NCI-H187 (cell line): Measurements from ENCODE around the gene USP2.

Source experiments
- DNase-seq, 2 experiments: peaks; one replicate each; lab custom pipeline; 2025; lab: John Stamatoyannopoulos, UW

The USP2 gene

DNA sequence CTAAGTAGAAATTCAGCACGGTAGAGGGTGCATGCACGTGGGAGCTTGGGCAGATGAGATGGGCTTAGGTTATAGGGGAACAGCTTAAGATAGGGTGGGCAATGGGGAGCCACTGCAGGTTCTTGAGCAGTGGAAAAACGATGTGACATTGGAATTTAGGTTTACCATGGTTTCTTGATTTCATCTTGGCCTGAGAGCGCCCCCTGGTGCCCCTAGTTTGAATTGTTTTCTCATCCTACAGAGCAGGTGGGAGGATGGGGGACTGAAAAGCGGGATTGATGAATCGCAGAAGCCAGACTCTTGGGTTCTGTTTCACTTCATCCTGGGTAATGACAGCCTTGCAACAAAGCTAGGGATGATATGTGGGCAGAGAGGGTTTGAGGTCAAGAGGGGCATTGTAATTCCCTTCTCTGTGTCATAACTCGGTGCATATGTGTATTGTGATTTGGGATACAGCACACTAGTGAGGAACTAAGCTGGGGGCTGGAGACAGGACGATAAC, 57.9 kb downstream of the USP2 start:
- DNase-seq = peak in 1 of 2 experiments; percentile 46

DNA sequence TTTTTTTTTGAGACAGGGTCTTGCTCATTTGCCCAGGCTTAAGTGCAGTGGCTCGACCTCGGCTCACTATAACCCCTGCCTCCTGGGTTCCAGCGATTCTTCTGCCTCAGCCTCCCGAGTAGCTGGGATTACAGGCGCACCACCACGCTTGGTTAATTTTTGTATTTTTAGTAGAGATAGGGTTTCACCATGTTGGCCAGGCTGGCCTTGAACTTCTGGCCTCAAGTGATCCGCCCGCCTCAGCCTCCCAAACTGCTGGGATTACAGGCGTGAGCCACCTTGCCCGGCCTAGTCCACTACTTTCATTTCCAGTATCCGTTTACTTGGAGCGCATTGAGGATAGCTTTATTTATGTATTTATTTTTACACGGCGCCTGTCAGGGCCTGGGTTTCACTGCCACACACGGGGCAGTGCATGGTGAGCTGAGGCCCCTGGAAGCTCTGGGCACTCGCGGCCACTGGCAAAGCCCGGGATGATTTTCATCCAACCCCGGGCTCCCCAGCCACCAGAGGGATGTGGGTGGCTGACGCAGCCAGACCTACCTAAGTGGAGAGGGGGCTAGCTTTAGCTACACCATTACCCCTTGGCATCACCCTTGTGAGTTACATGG, 58.5 kb downstream of the USP2 start:
- DNase-seq = no peak

DNA sequence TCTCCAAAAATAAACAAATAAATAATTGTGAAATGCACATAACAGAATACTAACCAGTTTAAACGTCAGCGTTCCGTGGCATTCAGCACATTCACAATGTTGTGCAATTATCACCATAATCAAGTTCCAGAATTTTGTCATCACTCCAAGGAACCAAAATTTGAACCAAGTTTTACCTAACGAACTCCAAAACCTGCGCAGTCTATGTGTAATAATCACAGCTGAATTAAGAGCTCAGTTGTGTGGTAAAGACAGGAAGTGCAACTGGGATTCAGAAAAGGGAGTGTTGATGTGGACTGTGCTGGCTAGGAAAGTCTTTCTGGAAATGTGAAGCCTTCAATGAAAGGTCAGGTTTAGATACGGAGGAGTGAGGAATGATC, 59.1 kb downstream of the USP2 start:
- DNase-seq = no peak

DNA sequence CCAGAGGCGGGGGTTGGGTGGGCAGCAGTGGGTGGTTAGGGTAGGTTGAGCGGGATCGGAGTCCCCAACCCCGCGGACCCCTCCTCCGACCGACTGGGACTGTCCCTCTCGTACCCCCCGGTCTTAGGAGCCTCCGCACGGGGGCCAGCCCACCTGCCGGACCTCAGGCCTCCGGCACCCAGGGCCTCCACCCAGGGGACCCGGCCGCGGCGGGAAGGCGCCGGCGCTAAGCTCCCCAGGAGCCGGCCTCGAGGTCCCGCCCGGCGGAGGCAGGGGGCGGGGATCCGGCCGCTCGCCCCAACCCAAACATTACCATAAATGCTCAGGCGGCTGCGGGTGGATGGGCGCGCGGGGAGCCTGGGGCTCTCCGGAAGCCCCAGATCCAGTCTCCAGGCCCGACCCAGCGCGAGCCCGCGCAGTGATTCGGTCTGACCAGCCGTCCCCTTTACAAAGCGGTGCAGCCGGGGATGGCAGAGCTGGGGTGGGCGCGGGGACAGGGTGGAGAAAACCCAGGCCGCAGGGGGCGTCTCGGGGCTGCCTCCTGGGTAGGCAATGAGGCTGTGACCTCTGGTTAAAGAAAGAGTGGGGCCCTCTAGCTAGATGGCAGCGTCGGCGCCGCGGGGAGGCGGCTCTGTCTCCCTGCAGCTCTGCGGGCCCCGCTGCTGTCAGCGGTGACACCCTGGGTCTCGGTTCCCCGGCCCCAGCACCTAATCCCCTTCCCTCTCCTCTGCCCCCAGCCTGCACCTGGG, 60.5 kb downstream of the USP2 start:
- DNase-seq = no peak

DNA sequence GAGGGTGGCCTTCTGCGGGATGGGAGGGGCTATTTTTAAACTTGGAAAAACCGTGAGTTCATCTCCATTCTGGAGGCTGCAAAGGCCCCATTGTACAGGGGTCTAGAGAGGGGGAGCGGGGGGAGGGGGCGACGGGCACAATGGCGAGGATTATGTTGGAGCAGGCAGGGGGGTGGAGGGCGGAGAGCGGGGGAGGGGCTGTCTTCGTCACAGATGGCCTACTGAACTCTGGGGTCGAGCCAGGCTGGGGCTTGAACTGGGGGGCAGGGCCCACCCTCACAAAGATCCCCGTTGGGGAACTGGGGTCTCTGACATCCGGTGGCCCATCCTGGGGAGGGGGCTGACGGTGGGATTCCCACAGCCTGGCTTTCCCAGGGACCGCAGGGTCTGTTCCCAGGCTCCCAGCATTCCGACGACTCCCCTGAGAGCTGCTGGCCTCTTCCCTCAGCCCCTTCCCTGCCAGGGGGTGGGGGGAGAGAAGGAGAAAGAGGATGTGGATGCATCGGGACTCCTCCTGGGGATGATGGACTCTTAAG, 61.2 kb downstream of the USP2 start:
- no peak for DNase-seq

DNA sequence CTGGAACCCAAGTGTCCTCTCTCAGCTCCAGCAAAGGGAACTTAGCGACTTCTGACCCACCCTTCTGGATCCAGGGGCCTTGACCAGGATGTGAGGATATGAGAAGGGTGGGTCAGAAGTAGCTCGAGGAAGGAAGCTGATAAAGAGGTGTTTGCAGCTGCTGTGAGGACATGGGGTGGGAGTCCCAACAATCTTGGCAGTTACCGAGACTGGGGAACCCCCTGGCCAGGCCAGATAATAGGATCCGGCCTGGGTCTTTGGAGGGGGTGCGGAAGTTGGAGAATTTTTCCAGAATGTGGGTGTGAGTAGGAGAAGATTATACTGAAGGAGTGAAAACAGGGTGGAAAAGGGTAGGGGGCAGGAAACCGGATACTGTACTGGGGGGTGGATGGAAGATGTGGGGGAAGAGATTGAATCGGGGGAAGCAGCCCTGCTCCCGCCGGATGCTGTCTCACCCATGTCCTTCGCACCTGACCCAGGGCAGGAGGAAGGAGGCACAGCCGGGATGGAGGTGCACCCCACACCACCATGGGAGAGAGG, 61.7 kb downstream of the USP2 start:
- no peak for DNase-seq

DNA sequence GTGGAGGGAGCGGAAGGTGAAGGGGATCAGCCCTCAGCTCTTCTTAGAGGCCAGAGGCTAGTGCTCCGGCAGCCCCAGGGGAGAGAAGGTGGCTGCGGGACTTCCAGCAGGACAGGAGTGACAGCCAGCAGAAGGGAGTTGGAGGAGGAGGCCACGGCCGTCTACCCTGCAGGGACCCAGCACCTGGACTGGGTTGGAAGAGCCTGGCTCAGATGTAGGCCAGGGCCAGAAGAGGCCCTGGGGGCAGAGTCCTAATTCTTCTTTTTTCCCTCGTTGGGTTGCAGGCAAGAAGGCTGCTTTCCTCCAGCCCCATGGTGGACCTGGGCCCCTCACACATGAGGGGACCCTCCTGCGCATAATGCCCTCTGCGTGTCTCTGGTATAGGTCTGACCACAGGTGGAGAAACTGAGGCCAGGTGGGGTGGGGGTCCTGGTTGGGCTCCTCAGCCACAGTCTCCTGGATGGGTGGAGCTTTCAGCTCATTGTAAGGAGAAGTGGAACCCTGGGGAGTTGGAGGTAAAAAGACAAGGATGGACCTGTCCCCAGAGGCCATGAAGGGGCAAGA, 62.3 kb downstream of the USP2 start:
- DNase-seq = no peak

DNA sequence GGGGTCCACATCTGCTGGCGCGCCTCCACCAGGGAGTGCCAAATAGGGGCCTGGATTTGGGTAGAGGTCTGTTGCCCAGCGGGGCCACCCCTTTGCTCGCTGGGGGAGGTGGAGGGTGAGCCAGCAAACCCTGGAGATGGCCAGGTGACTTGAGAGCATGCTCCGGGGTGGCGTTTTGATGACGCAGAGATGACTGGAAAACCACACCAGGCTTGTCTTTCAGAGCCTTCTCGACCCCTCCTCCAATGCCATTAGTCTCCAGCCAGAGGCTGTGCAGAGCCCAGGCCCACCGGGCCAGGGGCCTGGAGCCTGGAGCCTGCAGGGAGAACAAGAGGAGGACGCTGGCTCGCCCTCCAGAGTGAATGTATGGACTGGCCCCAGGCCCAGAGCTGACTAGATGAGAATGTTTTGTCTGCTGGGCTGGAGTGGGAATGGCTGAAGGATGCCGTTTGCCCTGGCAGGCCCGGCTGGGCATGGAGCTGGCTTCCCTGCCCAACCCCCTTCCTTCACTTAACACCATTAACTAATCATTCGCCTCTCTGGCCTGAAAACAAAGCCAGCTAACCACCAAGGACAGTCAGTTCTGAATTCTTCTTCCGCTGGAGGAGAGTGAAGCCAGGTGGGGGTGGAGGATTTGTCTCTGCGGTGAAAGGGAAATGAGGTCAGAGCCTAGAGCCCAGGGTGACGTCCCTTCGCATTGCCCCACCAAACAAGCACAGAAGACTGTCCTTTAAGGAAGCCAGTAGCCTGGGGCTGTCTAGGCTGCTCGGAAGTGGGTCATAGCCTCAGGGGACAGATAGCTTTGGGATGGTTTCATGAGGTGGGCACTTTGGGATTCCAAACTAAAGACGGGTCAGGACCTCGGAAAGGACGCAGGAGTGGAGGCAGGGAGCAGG, 63.0 kb downstream of the USP2 start:
- DNase-seq = no peak

DNA sequence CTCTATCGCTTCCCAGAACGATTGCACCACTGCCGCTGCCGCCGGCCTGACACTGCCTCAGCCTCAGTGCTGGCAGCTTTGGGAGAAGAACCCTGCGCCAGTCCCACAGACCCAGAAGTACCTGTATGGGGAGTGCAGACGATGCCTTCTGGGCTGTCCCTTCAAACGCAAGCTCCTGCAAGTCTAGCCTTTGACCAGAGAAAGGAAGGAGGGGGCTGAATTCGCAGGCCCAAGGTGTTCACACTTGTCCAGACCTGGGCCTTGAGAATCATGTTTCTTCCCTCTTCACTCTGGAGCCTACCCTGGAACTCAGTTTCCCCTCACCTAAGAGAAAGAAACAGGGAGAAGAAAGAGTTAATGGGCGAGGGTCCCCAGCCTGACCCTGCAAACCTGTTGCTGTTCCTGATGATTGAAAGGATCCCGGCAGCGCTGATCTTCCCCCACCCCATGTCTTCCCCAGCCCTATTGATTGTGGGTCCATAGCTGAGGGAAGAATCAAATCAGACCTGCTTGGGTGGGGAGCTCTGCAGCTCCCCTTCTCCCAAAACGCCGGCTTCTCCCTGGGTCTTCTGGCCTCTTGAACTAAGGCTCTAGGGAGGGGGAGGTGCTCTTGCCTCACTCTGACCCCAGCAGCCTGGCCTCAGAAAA, 63.8 kb downstream of the USP2 start:
- no peak for DNase-seq

DNA sequence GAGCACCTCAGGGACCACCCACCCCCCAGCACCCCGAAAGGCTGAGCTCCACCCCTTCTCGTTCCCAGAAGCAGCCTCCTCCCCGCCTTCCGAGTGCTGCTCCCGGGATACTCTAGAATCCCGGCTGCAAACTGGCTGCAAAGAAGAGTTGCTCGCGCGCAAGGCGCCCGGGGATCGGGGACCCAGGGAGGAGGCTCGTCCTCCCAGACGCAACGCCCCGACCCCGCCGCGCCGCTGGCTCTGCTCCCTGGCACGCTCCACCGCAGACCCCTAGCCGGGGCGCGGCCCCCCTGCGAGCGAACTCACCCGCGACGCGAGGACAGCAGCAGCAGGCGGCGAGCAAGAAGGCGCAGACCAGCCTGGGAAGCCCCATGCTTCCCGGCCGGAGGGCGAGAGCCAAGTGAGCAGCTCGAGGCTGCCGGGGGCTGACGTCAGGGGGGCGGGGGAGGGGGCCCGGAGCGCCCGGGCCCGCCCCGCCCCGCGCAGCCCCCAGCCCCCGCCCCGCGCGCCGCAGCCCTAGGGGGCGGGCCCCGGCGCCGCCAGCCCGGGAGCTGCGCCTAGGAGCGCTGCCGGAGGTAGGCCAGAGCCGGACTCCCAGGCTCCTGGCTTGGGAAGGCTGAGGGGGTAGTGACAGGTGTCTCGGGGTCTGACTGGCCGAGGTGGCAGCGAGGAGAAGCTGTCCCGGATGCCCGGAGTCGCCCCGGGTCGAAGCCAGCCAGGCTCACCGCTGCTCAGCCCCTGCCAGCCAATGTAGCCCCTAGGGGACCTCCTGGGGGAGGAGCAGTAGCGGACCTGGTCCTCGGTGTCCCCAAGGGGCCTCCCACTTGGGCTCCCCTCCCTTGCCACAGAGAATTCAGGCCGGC, 64.5 kb downstream of the USP2 start, which contains the start of gene MCAM:
Gene MCAM, minus strand, starts transcription at position 402 of the 863 bp plus-strand sequence. Its CDS starts 29 bp downstream, at position 373.
- DNase-seq = no peak

DNA sequence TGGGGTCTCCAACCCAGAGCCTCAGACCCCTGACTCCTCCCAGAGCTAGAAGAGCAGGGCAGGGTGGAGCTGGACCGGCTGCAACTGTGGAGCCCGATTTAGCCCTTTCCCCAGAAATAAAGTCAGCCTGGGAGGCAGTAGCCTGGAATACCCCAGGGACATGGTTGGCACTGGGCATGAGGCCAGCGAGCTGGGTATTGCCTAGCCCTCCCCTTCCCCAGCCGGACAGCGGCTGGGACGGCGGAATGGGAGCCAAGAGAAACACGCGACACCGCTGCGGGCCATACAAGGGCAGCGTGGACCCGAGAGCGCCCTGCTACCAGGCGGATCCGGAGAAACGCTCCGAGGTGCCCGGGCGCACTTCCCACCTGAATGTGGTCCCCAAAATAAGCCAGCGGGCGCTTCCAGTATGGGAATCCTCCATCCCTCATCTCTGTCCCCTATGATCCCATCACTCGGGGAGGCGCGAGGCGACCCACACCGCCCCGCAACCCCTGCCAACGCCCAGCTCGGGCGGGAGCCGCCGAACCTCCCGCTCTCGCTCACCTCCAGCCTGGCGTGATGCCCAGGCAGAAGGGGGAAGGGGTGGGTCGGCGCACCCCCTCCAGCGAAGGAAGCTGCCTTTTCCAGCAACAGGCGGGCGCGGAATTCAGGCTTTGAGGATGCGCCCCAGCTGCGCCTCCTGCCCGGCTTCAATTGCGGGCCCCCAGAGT, 65.3 kb downstream of the USP2 start:
- DNase-seq = no peak

DNA sequence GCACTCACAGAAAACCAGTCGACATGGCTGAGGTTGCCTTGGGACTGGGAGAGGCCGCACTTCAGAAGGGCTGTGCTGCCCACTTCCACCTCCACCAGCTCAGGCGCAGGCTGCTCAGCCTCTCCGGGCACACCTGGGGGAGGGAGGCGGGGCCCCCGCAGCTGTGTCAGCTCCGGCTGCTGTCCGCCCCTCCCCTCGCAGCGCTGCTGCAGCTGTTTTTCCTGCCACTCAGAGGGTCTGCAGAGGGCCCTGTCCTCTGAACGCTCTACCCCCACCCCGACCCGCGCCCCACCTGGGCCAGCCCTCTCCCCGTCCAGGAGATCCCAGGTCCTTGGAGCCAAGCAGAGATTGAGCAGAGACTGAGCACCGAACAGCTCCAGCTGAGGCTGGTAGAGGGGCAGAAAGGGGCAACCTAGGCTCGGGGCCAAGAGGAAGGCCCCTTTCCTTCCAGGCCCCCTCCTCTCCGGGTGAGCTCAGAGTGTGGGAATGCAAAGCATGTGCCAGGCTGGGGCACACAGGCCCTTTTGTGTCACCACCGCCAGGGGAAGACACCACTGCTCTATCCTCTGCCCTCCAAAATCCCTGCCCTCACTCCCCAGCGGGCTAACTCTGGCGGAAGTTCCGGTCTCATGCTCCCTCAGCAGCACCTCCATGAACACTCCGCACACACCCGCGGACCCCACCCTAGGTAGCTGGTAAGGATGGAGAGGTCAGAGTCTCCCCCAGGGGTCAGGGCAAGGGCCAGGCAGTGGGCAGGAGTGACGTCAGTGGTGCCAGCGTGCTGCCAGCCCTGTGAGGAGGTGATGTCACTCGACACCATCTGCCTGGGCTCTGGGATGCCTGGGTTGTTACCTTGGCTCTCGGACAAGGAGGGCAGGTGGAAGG, 66.1 kb downstream of the USP2 start:
- peak in 1 of 2 experiments; percentile 52 for DNase-seq

DNA sequence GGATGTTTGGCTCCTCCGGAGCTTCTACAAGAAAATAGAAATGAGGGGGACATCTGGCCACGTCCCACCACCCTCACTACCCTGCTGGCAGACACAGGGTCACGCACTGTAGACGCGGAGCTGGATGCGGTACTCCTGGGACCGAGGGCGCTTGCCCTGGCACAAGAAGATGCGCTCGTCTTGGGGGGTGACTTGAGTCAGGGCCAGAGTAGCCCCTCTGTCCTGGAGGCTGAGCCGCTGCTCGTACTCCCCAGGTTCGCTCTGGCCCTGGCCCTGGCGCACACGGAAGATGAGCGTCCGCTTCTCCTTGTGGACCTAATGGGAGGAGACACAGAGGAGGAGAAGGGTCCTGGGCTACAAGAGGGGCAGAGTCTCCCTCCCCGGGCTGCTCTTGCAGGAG, 66.8 kb downstream of the USP2 start:
- no peak for DNase-seq

DNA sequence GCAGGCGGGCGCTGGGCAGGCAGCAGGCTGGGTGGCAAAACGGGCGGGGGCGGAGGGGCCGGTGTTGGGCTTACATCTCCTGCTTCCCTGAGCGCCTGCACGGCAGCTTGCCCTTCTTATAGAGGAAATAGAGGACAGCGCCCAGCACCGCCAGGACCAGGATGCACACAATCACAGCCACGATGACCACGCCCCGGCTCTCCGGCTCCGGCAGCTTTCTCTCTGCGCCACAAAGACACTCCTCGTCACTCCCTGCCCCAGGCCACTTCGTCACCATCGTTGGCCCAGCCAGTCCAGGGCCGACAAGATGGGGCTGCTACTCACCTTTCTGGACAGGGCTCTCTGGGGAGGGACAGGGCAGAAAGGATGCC, 70.8 kb downstream of the USP2 start:
- DNase-seq = no peak

DNA sequence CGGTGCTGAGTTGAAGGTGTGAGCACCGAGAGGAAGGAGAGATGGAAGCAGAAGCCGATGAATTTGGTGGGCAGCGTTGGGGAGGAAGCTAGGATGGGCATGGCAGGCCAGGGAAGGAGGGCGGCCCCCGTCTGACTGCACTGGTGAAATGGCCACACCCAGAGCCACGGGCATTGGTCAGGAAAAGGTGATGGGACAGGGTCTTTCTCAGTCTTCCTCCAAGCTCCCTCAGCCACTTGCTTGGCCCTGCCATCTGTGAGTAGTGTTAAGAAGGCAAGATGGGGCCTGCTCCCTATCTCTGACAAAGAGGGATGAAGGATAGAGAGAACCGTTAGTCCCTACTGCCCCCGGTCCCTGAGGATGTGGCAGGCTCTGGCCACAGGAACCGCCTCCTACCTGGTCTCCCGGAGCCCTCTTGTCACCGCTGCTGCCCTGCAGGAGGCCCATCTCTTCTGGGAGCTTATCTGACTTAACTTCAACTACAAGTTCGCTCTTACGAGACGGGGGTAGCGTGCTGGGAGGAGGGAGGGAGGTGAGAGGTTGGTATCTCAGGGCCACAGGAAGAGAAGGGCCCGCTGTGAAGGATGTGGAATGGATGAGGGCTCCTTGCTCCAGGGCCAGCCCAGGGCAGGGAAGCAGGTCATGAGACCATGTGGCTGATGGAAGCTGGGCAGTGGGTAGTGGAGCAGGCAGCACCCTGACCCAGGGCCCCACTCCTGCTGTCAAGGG, 71.4 kb downstream of the USP2 start:
- no peak for DNase-seq

DNA sequence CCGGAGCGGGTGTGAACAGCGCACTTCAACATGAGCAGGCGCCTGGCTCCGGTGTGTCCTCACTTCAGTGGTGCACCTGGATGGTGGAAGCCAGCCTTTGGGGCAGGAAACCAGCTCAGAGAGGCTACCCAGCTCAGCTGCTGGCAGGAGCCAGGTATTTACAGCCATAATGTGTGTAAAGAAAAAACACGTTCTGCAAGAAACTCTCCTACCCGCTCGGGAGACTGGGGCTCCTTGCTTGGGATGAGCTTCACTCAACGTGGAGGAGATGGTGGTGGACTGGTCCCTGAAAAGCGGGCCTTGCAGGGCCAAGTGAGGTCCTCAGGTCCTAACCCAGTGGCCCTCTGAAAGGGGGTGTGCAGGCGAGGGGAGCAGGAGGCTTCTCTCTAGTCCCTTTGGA, 72.1 kb downstream of the USP2 start:
- DNase-seq = no peak

DNA sequence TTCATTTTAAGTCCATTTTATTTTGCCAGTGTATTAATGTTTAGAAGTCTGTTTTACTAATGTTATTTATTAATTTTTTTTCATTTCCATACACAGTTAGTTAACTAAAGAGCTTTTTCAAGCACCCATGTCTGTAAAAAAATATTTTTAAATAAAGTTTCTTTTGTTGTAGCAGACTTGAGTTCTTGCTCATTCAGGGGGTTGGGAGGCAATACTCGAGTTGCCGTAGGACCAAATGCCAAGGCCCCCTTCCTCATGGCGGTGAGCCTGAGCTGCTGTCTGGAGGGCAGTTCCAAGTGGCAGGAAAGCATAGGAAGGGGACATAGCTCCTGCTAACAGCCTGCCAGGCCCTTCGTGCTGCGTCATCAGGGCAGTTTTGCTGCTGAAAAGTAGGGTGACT, 73.5 kb downstream of the USP2 start:
- no peak for DNase-seq

DNA sequence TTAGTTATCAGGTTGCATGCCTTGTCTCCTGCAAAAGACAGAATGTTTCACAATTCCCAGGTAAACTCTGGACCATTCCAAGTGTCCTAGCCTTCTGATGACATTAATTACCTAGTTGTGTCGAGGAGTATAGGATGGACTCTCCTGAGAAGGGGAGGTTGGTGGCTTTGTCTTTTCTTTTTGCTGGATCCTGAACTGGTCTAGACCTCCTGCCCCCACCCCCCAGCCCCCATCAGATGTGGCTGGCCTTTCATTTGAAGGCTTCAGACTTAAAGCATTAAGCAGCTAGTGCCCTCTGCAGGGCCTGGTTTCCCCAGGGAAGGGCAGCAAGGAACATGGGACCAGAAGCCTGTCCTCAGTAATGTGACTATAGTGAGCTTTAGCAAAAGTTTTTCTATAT, 74.3 kb downstream of the USP2 start:
- no peak for DNase-seq
